ENCODE results near the gene GSG1L.

DNA sequence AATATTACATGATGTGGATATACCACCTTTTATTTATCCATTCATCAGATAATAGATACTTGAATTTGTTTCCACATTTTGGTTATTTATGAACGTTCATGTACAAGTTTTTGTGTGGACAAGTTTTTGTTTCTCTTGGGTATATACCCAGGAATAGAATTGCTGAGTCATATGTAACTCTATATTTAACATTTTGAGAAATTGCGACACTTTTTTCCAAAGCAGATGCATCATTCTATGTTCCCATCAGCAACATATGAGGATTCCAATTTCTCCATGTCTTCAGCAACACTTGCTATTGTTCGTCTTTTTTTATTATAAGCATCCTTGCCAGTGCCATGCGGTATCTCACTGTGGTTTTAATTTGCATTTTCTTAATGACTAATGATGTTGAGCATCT lies 93.9 kb downstream of the GSG1L start:
- TF ChIP-seq POLR2A (conservative IDR thresholded peaks at IDR 0.05) = no peak
- TF ChIP-seq CHD2 (IDR thresholded peaks at IDR 0.05; ENCODE audit: low read depth, low read length) = no peak
- TF ChIP-seq KLF16 (IDR thresholded peaks at IDR 0.05) = no peak
- TF ChIP-seq, protein P1, sequence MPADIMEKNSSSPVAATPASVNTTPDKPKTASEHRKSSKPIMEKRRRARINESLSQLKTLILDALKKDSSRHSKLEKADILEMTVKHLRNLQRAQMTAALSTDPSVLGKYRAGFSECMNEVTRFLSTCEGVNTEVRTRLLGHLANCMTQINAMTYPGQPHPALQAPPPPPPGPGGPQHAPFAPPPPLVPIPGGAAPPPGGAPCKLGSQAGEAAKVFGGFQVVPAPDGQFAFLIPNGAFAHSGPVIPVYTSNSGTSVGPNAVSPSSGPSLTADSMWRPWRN (IDR thresholded peaks at IDR 0.05; ENCODE audit: low read depth) = no peak
- no peak for TF ChIP-seq SMARCA5 (IDR thresholded peaks at IDR 0.05)
- TF ChIP-seq, protein P2, sequence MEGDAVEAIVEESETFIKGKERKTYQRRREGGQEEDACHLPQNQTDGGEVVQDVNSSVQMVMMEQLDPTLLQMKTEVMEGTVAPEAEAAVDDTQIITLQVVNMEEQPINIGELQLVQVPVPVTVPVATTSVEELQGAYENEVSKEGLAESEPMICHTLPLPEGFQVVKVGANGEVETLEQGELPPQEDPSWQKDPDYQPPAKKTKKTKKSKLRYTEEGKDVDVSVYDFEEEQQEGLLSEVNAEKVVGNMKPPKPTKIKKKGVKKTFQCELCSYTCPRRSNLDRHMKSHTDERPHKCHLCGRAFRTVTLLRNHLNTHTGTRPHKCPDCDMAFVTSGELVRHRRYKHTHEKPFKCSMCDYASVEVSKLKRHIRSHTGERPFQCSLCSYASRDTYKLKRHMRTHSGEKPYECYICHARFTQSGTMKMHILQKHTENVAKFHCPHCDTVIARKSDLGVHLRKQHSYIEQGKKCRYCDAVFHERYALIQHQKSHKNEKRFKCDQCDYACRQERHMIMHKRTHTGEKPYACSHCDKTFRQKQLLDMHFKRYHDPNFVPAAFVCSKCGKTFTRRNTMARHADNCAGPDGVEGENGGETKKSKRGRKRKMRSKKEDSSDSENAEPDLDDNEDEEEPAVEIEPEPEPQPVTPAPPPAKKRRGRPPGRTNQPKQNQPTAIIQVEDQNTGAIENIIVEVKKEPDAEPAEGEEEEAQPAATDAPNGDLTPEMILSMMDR (IDR thresholded peaks at IDR 0.05 in 2 of 3, conservative IDR thresholded peaks at IDR 0.05 in 1 of 3; ENCODE audit: insufficient read depth in 2 of 3, low read depth in 1 of 3, low read length in 3 of 3) = no peak
- TF ChIP-seq RNF2 (IDR thresholded peaks at IDR 0.05) = no peak

Measured in K562 (cell line).